IMR-90 (cell line): ENCODE measurements around the gene CFAP58. TPM values are rescaled to one million over a fixed set of nuclear protein-coding genes. Genes with fewer than 3 reads are reported as not detected.

Experiments used
- ATAC-seq: fragments of 200-7000 bp; cut with Tn5 transposase; 2 replicates; pipeline ENCODE4 v1.9.1; 2020; ENCODE audit warnings: low read depth, mild to moderate bottlenecking, moderate library complexity
- BruUV-seq: library from RNA; stranded (reverse); fragments of 400-500 nt; replicated peaks from 2 replicates; lab custom pipeline; 2021; lab: Mats Ljungman, UMichigan
- CTCF ChIA-PET: fragments of 300-600 bp; formaldehyde crosslinking; extraction: SDS; loops from one replicate; lab custom pipeline; 2021; ENCODE audit warnings: antibody characterized with exemption; lab: Yijun Ruan, JAX
- POLR2A ChIA-PET: fragments of 300-600 bp; sonication (Branson Sonifier 250); formaldehyde crosslinking; loops from one replicate; lab custom pipeline; 2022; ENCODE audit warnings: antibody characterized with exemption; ENCODE audit not compliant: unreplicated experiment; lab: Charles Lee
- DNase-seq: peaks from one replicate; pipeline ENCODE4 v3.0.0; 2013
- H2AFZ ChIP-seq: replicated peaks from 2 replicates; pipeline ENCODE3; 2013; ENCODE audit warnings: low read length, mild to moderate bottlenecking; ENCODE audit not compliant: poor library complexity
- H2AK5ac ChIP-seq: 2 replicates; pipeline ENCODE4 v1.6.1; 2013; ENCODE audit warnings: low read depth, low read length, inconsistent platforms
- H2AK9ac ChIP-seq: replicated peaks from 2 replicates; pipeline ENCODE3; 2013; ENCODE audit warnings: mild to moderate bottlenecking, low read depth, low read length, moderate library complexity; ENCODE audit not compliant: poor library complexity
- H2BK120ac ChIP-seq: 2 replicates; pipeline ENCODE4 v1.6.1; 2013; ENCODE audit warnings: low read depth, low read length, inconsistent platforms
- H2BK15ac ChIP-seq: 3 replicates; pipeline ENCODE4 v1.6.1; 2013; ENCODE audit warnings: low read depth, low read length, inconsistent platforms
- H2BK20ac ChIP-seq: 2 replicates; pipeline ENCODE4 v1.6.1; 2013; ENCODE audit warnings: low read depth, mild to moderate bottlenecking, inconsistent platforms, low read length, moderate library complexity
- H2BK5ac ChIP-seq: 2 replicates; pipeline ENCODE4 v1.6.1; 2013; ENCODE audit warnings: mild to moderate bottlenecking, low read depth, low read length, inconsistent platforms; ENCODE audit not compliant: poor library complexity, severe bottlenecking
- H3K14ac ChIP-seq: replicated peaks from 2 replicates; pipeline ENCODE4 v1.6.1; 2013; ENCODE audit warnings: low read depth, low read length, inconsistent platforms
- H3K18ac ChIP-seq: 2 replicates; pipeline ENCODE4 v1.6.1; 2013; ENCODE audit warnings: low read depth, low read length, control low read depth
- H3K23ac ChIP-seq: 2 replicates; pipeline ENCODE4 v1.6.1; 2013; ENCODE audit warnings: low read depth, low read length, inconsistent platforms
- H3K27ac ChIP-seq: 2 replicates; pipeline ENCODE4 v1.5.1; 2013; ENCODE audit warnings: mild to moderate bottlenecking, control low read depth, low read length; ENCODE audit not compliant: insufficient read depth
- H3K27me3 ChIP-seq: 2 replicates; pipeline ENCODE4 v1.6.1; 2013; ENCODE audit warnings: low read length; ENCODE audit not compliant: control insufficient read depth, insufficient read depth
- H3K36me3 ChIP-seq: 2 replicates; pipeline ENCODE4 v1.6.1; 2013; ENCODE audit warnings: low read length, mixed read lengths; ENCODE audit not compliant: control insufficient read depth, insufficient read depth
- H3K4ac ChIP-seq: 2 replicates; pipeline ENCODE4 v1.6.1; 2013; ENCODE audit warnings: low read depth, low read length, inconsistent platforms
- H3K4me1 ChIP-seq: 2 replicates; pipeline ENCODE4 v1.6.1; 2013; ENCODE audit warnings: low read length, mixed read lengths; ENCODE audit not compliant: control insufficient read depth, insufficient read depth
- H3K4me2 ChIP-seq: 2 replicates; pipeline ENCODE4 v1.6.1; 2013; ENCODE audit warnings: low read depth, mild to moderate bottlenecking, control low read depth, low read length, moderate library complexity
- H3K4me3 ChIP-seq: 2 replicates; pipeline ENCODE4 v1.5.1; 2013; ENCODE audit warnings: low read depth, mild to moderate bottlenecking, control low read depth, low read length, moderate library complexity; ENCODE audit not compliant: insufficient read depth
- H3K56ac ChIP-seq: 2 replicates; pipeline ENCODE4 v1.6.1; 2013; ENCODE audit warnings: low read length, inconsistent platforms; ENCODE audit not compliant: insufficient read depth; ENCODE audit errors: extremely low read depth
- H3K79me1 ChIP-seq, 2 experiments: 2 replicates each; pipeline ENCODE4 v1.6.1; 2013; ENCODE audit warnings: low read length in 2 of 2, inconsistent platforms in 1 of 2, low read depth in 1 of 2
- H3K9ac ChIP-seq: 2 replicates; pipeline ENCODE4 v1.6.1; 2013; ENCODE audit warnings: low read depth, low read length, control low read depth
- H3K9me1 ChIP-seq: 2 replicates; pipeline ENCODE4 v1.6.1; 2013; ENCODE audit warnings: low read length, inconsistent platforms; ENCODE audit not compliant: insufficient read depth
- H3K9me3 ChIP-seq: 2 replicates; pipeline ENCODE4 v1.6.1; 2013; ENCODE audit warnings: low read length; ENCODE audit not compliant: control insufficient read depth, insufficient read depth
- H4K20me1 ChIP-seq: 2 replicates; pipeline ENCODE4 v1.6.1; 2013; ENCODE audit warnings: low read length, inconsistent platforms; ENCODE audit not compliant: insufficient read depth
- H4K5ac ChIP-seq: 2 replicates; pipeline ENCODE4 v1.6.1; 2013; ENCODE audit warnings: mild to moderate bottlenecking, low read depth, low read length, control low read depth
- H4K8ac ChIP-seq, 2 experiments: 2 replicates each; pipeline ENCODE4 v1.6.1; 2013; ENCODE audit warnings: low read depth in 2 of 2, low read length in 2 of 2, control low read depth in 1 of 2, inconsistent platforms in 1 of 2
- H4K91ac ChIP-seq: 2 replicates; pipeline ENCODE4 v1.6.1; 2013; ENCODE audit warnings: low read depth, low read length, inconsistent platforms; ENCODE audit not compliant: insufficient read depth
- BHLHE40 ChIP-seq: fragments of 150-350 bp; IDR thresholded peaks from 2 replicates; pipeline ENCODE4 v1.6.1; 2016; ENCODE audit warnings: mild to moderate bottlenecking, low read depth, low read length
- CEBPB ChIP-seq: IDR thresholded peaks from 2 replicates; pipeline ENCODE4 v1.6.1; 2012; ENCODE audit warnings: low read depth, low read length, improper control_type of control experiment
- CHD1 ChIP-seq: IDR thresholded peaks from 2 replicates; pipeline ENCODE4 v1.6.1; 2012; ENCODE audit warnings: low read depth, low read length, improper control_type of control experiment
- CTCF ChIP-seq: conservative IDR thresholded peaks from 2 replicates; pipeline ENCODE4 v1.5.1; 2012; ENCODE audit warnings: mild to moderate bottlenecking, low read depth, low read length, improper control_type of control experiment
- FOS ChIP-seq: fragments of 150-350 bp; IDR thresholded peaks from 2 replicates; pipeline ENCODE4 v1.6.1; 2016; ENCODE audit warnings: low read depth, low read length
- MAZ ChIP-seq: IDR thresholded peaks from 2 replicates; pipeline ENCODE4 v1.6.1; 2012; ENCODE audit warnings: low read depth, mild to moderate bottlenecking, low read length, improper control_type of control experiment, moderate library complexity, borderline replicate concordance
- NFE2L2 ChIP-seq: fragments of 150-350 bp; IDR thresholded peaks from 2 replicates; pipeline ENCODE4 v1.6.1; 2016; ENCODE audit warnings: low read depth, mild to moderate bottlenecking, low read length
- POLR2A ChIP-seq: IDR thresholded peaks from 2 replicates; pipeline ENCODE4 v1.6.1; 2012; ENCODE audit warnings: mild to moderate bottlenecking, low read depth, low read length
- RAD21 ChIP-seq: IDR thresholded peaks from 2 replicates; pipeline ENCODE4 v1.6.1; 2012; ENCODE audit warnings: low read length, improper control_type of control experiment
- RFX5 ChIP-seq: IDR thresholded peaks from 2 replicates; pipeline ENCODE4 v1.8.0; 2012; ENCODE audit warnings: low read depth, mild to moderate bottlenecking, low read length, moderate library complexity
- whole genome bisulfite sequencing, 2 experiments: methylation state at CpG; one replicate each; pipeline versions ENCODE4 v1.1.5 to v1.1.7; 2013; ENCODE audit warnings: missing lambda C conversion rate in 2 of 2; ENCODE audit not compliant: insufficient read length in 1 of 2; ENCODE audit errors: extremely low coverage in 2 of 2; 5-methylcytosine and 5-hydroxymethylcytosine counted together
- dilution Hi-C: fragments of 300-500 bp; cut with HindIII; formaldehyde crosslinking; loops from one replicate; pipeline ENCODE4 v1.14.3; 2018; ENCODE audit warnings: low sequenced_read_pairs; ENCODE audit not compliant: unreplicated experiment
- in situ Hi-C: fragments of 300-500 bp; cut with MboI; formaldehyde crosslinking; loops from 3 replicates; pipeline ENCODE4 v1.14.3; 2019; ENCODE audit warnings: low sequenced_read_pairs, inconsistent platforms, mixed read lengths
- intact Hi-C: fragments of 100-400 bp; cut with micrococcal nuclease; formaldehyde crosslinking; loops from 2 replicates; pipeline ENCODE4 v1.10.0; 2022
- polyA plus RNA-seq, 3 experiments: library from polyadenylated mRNA; depleted of rRNA; stranded (reverse); fragments of >200 nt; gene quantifications; 2 replicates each; pipeline ENCODE4 v1.2.3, GENCODE V29; 2012; ENCODE audit warnings: low replicate concordance in 1 of 3
- total RNA-seq: library from RNA; depleted of rRNA; stranded (reverse); fragments of >200 nt; gene quantifications from 2 replicates; pipeline ENCODE4 v1.2.3, GENCODE V29; 2012

CFAP58 gene
- total and polyA plus RNA-seq, 2 of the 4 experiments (the other 2 are of a cell fraction) = 0.36 to 0.72 TPM

GRCh38 chr10:104351919-104352318 is 1.7 kb upstream of the CFAP58 start:
- H2AK5ac ChIP-seq = no peak overlapping the region
- H3K18ac ChIP-seq = no peak overlapping the region
- H3K4me1 ChIP-seq = peaks cover 7% of the 10 kb centered on the region; the same call in 1 of the 2 replicates
- no peaks in the 10 kb centered on the region for H3K9me3 ChIP-seq
- ChIA-PET POLR2A (no interaction called here), CTCF (interaction anchor here (1.4 to 2.1 kb wide), 6 partner anchors 46 to 78 kb away, joined by 3 to 17 read pairs (median 8); no protein-coding TSS in a partner anchor)
- no TSS peak for BruUV-seq
- TF ChIP-seq CHD1 = no peak
- no peak for TF ChIP-seq NFE2L2
- no peak for TF ChIP-seq FOS
- no peak for TF ChIP-seq CTCF
- TF ChIP-seq CEBPB = no peak
- no peak for TF ChIP-seq BHLHE40
- TF ChIP-seq RAD21 = no peak
- no peak for TF ChIP-seq MAZ
- no peak for TF ChIP-seq POLR2A
- TF ChIP-seq RFX5 = no peak
- intact Hi-C loops (loop anchor here (5.0 kb wide), 2 partner anchors 230 to 465 kb away; partner anchors contain the start of gene SFR1), dilution Hi-C loops (no loop called here), in situ Hi-C loops (no loop called here)
- H2BK15ac ChIP-seq = peak overlapping the region; percentile 6; the same call in 1 of the 3 replicates
- H4K91ac ChIP-seq = no peak overlapping the region
- no peak overlapping the region for H3K14ac ChIP-seq
- H2BK120ac ChIP-seq = no peak overlapping the region
- H3K4ac ChIP-seq = no peak overlapping the region
- no peak overlapping the region for H3K27ac ChIP-seq
- no peaks in the 10 kb centered on the region for H3K36me3 ChIP-seq
- no peak overlapping the region for H4K5ac ChIP-seq
- H3K79me1 ChIP-seq = no peaks in the 10 kb centered on the region; a peak in 1 of 4 replicates
- no peak overlapping the region for H3K4me2 ChIP-seq
- no peaks in the 10 kb centered on the region for H4K20me1 ChIP-seq
- no peak overlapping the region for H3K56ac ChIP-seq
- H2AFZ ChIP-seq = no peak overlapping the region
- H3K27me3 ChIP-seq = peaks cover 3% of the 10 kb centered on the region; the same call in 1 of the 2 replicates
- no peak overlapping the region; the same call in 1 of the 2 replicates for H3K23ac ChIP-seq
- H4K8ac ChIP-seq = no peak overlapping the region
- no peak overlapping the region for H2BK5ac ChIP-seq
- H3K4me3 ChIP-seq = no peak overlapping the region
- ATAC-seq = no peak
- no peak overlapping the region for H2AK9ac ChIP-seq
- H2BK20ac ChIP-seq = no peak overlapping the region
- no CpG with 5 or more reads among the region's 1 CpG for WGBS, 2 experiments
- H3K9me1 ChIP-seq = peaks cover 3% of the 10 kb centered on the region; the same call in 1 of the 2 replicates
- no peak overlapping the region for H3K9ac ChIP-seq
- no peak for DNase-seq
